Measurements from ENCODE around the gene CDCA8. TPM values are rescaled to one million over a fixed set of nuclear protein-coding genes. Genes with fewer than 3 reads are reported as not detected.

CDCA8 gene
- total and polyA plus RNA-seq, 2 of the 4 experiments (the other 2 are of a cell fraction) = 5.9 to 25.7 TPM

DNA sequence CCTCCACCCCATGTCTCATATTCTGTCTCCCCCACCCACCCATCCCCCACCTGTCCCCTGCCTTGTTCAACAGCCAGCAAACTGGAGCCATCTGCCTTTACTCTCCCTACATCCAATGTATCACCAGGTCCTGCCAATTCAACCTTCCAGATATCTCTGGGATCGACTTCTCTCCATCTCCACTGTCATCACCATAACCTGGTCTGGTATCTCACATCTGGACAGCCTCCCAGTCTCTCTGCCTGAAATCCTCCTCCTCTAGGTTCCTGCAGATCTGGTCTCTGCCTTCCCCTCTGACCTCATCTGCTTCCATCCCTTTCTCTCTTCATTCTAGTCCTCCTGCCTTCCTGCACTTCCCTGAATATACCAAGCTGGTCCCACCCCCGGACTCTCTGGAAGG lies 22.2 kb upstream of the CDCA8 start:
- no peak overlapping the region for H3K4me2 ChIP-seq (ENCODE audit: low read depth, low read length)
- H3K56ac ChIP-seq (ENCODE audit: extremely low read depth, insufficient read depth, low read length) = no peak overlapping the region
- no peaks in the 10 kb centered on the region for H4K20me1 ChIP-seq (ENCODE audit: insufficient read depth, low read length)
- no peak overlapping the region for H2AK9ac ChIP-seq (replicated peaks; ENCODE audit: low read depth, low read length, poor library complexity)
- H3K27ac ChIP-seq (ENCODE audit: insufficient read depth, low read length) = no peak overlapping the region
- no peaks in the 10 kb centered on the region for H3K79me1 ChIP-seq (ENCODE audit: low read depth in 1 of 2, low read length in 2 of 2)
- TF ChIP-seq RFX5 (IDR thresholded peaks at IDR 0.05; ENCODE audit: low read depth, low read length) (no peak), BHLHE40 (IDR thresholded peaks at IDR 0.05; ENCODE audit: low read depth, low read length) (no peak)
- TF ChIP-seq, protein P1, sequence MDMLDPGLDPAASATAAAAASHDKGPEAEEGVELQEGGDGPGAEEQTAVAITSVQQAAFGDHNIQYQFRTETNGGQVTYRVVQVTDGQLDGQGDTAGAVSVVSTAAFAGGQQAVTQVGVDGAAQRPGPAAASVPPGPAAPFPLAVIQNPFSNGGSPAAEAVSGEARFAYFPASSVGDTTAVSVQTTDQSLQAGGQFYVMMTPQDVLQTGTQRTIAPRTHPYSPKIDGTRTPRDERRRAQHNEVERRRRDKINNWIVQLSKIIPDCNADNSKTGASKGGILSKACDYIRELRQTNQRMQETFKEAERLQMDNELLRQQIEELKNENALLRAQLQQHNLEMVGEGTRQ (IDR thresholded peaks at IDR 0.05; ENCODE audit: low read depth, low read length) = no peak
- H3K9ac ChIP-seq (ENCODE audit: low read depth, low read length) = no peak overlapping the region
- dilution Hi-C loops (cut with HindIII; ENCODE audit: low sequenced_read_pairs, unreplicated experiment) = no loop called here
- no peak overlapping the region for H3K4ac ChIP-seq (ENCODE audit: low read depth, low read length)
- POLR2A ChIA-PET (ENCODE audit: unreplicated experiment) = no interaction called here
- CTCF ChIA-PET = no interaction called here
- no peak overlapping the region for H2AFZ ChIP-seq (replicated peaks; ENCODE audit: low read length, poor library complexity)
- no peak overlapping the region for H3K14ac ChIP-seq (replicated peaks; ENCODE audit: low read depth, low read length)
- H4K91ac ChIP-seq (ENCODE audit: insufficient read depth, low read depth, low read length) = no peak overlapping the region
- H3K4me3 ChIP-seq (ENCODE audit: insufficient read depth, low read depth, low read length) = no peak overlapping the region
- H3K27me3 ChIP-seq (ENCODE audit: control insufficient read depth, insufficient read depth, low read length) = peaks cover 55% of the 10 kb centered on the region
- intact Hi-C loops (cut with micrococcal nuclease) = loop anchor here (1.0 kb wide), 1 partner anchor 11 kb away; no protein-coding TSS in a partner anchor
- in situ Hi-C loops (cut with MboI; ENCODE audit: low sequenced_read_pairs) = loop anchor here (5.0 kb wide), 1 partner anchor 63 kb away; no protein-coding TSS in a partner anchor
- H3K18ac ChIP-seq (ENCODE audit: low read depth, low read length) = no peak overlapping the region
- H2BK5ac ChIP-seq (ENCODE audit: low read depth, low read length, poor library complexity, severe bottlenecking) = no peak overlapping the region
- no peak for DNase-seq
- H3K36me3 ChIP-seq (ENCODE audit: control insufficient read depth, insufficient read depth, low read length) = no peaks in the 10 kb centered on the region
- no TSS peak for BruUV-seq (replicated peaks)
- no peak overlapping the region for H4K5ac ChIP-seq (ENCODE audit: low read depth, low read length)
- 50% methylated on average over 1 of the region's 2 CpGs; no CpG with 5 or more reads in 1 of the 2 experiments for WGBS, 2 experiments (ENCODE audit: extremely low coverage in 2 of 2, insufficient read length in 1 of 2)
- H2BK120ac ChIP-seq (ENCODE audit: low read depth, low read length) = no peak overlapping the region
- no peaks in the 10 kb centered on the region for H3K9me3 ChIP-seq (ENCODE audit: control insufficient read depth, insufficient read depth, low read length)
- ATAC-seq (ENCODE audit: low read depth) = no peak
- no peak overlapping the region for H4K8ac ChIP-seq (ENCODE audit: low read depth in 2 of 2, low read length in 2 of 2)
- no peak overlapping the region for H3K23ac ChIP-seq (ENCODE audit: low read depth, low read length)
- no peak overlapping the region for H2AK5ac ChIP-seq (ENCODE audit: low read depth, low read length)
- H3K9me1 ChIP-seq (ENCODE audit: insufficient read depth, low read length) = no peaks in the 10 kb centered on the region
- H2BK20ac ChIP-seq (ENCODE audit: low read depth, low read length) = no peak overlapping the region
- no peaks in the 10 kb centered on the region for H3K4me1 ChIP-seq (ENCODE audit: control insufficient read depth, insufficient read depth, low read length)
- no peak overlapping the region for H2BK15ac ChIP-seq (ENCODE audit: low read depth, low read length)

All from IMR-90 (cell line).